Hippocampal formation (tissue), 2 donors: ENCODE data around the gene PMEL.
A peak's percentile ranks its signal among the peaks of the same experiment; 100 is the strongest.

Source experiments
- DNase-seq, 2 donors: peaks; one replicate each; lab custom pipeline; 2025; lab: John Stamatoyannopoulos, UW

Gene PMEL

DNA sequence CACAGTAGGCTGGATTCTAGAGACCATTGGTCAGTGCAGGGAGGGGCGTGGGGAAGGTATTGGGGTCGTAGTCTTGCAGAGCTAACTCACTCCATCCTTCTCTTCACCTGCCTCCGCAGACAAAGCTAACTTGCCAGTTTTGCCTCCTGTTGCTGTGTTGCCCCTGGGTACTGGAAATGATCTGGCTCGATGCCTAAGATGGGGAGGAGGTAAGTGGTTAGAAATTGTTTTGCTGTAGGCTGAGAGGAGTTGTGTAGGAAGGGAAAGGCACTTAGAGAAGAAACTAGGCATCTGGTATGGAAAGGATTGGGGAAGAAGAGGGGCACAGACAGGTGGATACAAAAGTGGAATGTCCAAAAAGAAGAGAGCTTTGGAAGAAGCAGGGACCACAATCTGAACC, 23.8 kb downstream of the PMEL start:
- DNase-seq: no peak

DNA sequence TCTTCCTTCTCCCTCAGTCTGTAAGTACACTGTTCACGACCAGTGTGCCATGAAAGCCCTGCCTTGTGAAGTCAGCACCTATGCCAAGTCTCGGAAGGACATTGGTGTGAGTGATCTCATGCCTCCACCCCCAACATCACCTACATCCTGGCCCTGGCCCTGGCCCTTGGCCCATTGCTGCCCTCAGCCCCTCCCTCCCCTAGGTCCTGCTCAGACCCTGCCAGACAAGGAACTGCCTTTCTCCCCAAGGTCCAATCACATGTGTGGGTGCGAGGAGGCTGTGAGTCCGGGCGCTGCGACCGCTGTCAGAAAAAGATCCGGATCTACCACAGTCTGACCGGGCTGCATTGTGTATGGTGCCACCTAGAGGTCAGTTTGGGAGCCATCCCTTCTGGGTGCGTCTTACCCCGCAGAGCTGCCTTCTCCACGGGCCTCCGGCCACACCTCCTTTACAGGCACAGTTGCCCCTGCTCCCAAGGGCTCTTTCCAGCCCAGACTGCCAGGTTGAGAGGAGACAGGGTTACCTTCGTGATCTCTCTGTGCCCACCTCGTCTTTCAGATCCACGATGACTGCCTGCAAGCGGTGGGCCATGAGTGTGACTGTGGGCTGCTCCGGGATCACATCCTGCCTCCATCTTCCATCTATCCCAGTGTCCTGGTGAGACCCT, 25.6 kb downstream of the PMEL start:
- DNase-seq: peak; percentile 78 to 81

GRCh38 chr12:55938826-55939501, 26.9 kb downstream of the PMEL start:
- DNase-seq: no peak

GRCh38 chr12:55937981-55938380, 27.9 kb downstream of the PMEL start:
- DNase-seq: no peak

- no peak for DNase-seq
Measured at GRCh38 chr12:55935738-55936151, 30.1 kb downstream of the PMEL start.

DNA sequence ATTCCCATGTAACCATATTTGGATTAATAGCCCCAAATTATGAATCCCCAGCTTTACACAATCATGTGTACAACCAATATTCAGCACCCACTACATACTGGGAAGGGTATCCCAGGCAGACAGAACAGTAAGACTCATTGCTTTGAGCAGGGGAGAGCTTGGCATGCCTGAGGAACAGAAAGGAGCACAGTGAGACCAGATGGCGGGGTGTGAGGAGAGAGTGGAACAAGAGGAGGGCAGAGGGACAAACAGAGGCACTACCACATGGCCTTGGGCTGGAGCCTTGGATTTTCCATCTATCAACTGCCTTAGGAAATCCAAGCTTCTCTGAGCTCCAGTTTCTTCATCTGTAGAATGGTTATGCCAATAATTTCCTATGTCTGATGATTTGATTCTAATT, 31.1 kb downstream of the PMEL start:
- no peak for DNase-seq

DNA sequence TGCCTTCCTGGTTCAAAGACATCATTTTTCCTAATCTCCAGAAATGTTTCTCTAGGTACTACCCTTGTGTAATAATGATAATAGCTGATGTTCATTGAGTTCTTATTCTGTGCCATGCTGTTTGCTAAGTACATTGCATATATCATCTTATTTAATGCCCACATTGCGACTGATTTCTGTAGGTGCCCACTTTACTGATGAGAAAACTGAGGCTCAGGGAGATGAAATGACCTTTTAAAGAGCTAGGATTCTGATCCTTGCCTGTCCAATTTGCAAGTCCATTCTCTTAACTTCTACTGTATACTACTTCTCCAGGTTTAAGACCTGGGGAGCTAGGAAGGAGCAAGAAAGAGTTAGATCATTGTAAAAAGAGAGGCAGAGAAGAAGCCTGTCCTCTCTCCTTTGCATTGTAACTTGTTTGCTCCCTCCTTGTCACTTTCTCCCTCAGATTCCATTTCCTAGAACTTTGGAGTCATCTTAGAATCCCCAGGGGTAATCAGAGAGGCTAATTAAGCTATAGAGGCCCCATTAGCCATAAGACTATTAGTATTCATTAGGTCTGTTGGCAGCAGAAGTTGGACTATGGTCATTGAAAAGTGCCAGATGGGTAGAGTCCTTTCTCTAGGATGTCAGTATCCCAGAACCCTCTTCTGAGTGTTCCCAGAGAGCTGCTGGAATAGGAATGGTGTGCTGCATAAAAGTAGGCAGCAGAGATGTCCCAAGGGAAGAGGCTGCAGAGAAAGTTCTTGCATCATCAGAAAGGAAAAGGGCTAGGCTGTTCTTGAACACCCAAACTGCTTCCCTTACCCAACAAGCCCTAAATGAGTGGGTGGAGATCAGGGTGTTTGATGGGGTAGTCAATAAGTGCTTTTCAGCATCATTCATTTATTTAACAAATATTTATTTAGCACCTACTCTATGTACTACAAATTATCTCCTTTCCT, 31.8 kb downstream of the PMEL start:
- no peak for DNase-seq

- DNase-seq: no peak
Measured at GRCh38 chr12:55933169-55933798, 32.6 kb downstream of the PMEL start.

- no peak for DNase-seq
Measured at GRCh38 chr12:55932551-55932910, 33.3 kb downstream of the PMEL start.

DNA sequence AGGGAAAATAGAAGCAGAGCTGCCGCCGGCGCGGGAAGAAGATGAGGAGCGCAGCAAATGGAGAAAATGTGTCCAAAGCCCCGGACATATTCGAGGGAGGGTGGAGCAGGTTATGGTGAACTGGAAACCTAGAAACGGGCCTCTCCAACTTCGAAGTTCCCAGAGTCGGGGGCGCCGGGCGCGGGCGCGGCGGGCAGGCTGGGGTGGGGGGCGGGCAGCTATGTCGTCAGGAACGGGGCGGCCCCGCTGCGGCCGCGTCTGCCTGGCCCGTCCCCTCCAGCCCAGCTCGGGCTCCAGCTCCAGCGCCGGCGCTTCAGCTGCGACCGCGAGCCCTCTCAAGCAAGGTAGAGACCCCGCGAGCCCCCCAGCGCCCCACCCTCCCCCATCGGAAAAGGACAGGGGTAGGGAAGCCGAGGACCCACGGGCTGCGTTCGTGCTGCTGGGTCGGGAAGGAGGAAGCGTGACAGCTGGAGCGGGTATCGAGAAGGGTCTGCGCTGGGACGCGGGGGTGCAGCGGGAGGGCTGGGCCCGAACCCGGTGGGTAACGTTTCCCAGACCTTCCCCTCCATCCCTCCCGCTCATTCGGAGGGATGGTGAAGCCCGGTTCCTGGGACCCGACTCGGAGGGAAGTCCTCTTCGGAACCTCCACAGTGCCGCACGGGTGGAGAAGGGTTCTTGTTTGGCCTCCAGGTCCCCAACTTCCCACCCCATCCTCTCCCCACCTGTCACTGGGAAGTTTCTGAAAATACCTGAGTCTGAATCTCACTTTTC, 33.9 kb downstream of the PMEL start:
- DNase-seq: peak in 1 of 2 donors; percentile 42

GRCh38 chr12:55931317-55931779, 34.5 kb downstream of the PMEL start:
- DNase-seq: no peak

GRCh38 chr12:55930771-55931316, 35.0 kb downstream of the PMEL start, which contains the start of gene DGKA:
TSS of gene DGKA (plus strand) at chr12:55931162. CDS start at chr12:55936504, 5,342 bp downstream.
- DNase-seq: peak in 1 of 2 donors; percentile 59

DNA sequence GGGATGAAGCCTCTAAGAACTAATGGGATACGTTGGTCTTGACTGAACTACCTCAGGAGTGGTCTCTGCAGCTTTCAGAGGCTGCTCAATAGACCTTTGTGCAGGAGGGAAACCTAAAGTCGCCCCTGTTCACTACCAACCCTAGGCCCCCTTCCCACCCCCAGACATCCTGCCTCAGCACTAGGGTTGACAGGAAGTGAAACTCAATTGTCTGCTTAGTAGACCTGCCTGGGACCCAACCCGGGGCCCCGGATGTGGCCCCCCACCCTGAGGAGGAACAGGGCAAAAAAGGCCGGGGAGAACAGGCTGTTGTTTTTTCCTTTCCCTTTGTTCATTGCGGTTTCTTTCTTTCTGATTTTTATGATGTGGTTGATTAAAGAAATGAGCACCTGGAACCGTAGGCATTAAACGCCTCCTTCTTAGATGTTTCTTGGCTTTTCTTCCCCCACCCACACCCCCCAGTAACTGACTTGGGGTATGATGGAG, 36.5 kb downstream of the PMEL start:
- no peak for DNase-seq

- peak; percentile 38 to 64 for DNase-seq
Measured at GRCh38 chr12:55927588-55928502, 38.0 kb downstream of the PMEL start, which contains the start of gene PYM1. TSS of gene PYM1 (minus strand) at chr12:55927894. CDS start at chr12:55927761, 133 bp downstream.

DNA sequence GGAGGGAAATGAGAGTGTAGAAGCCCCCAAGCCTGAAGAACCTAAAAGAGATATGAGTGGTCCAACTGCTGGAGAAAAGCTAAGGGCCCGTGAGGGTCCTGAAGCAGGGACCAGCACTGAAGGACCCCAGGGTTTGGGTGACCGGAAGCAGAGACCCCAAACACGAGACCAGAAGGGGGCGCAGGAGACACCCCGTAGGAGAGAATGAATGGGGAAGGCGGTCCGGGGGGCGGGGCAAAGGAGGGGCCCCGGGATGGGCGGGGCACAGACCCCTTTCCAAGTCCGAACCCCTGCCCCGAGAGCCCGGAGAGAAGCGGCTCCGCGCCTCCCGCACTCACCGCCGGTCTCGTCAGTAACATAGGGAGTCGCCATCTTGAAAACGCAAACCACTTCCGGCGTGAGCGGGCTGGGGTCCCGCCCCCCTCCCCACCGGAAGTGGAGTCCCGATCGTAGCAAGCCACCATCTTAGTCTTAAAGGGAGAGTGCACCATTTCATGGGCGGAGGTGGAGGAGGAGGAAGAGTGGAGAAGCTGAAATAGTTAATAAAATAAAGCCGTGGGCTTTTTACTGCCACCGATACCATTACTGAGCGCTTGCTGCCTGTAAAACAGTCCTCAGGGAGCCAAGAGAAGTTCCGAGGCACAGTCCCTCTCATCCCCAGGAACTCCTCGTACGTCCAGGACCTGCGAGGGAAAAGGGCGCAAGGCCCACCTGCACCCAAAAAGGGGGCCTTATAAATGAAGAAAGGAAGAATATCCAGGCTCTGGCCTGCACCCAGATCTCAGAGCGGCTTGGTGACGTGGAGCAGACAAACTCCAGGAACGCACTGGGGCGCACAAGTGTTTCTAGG, 38.9 kb downstream of the PMEL start:
- peak; percentile 86 to 89 for DNase-seq

- DNase-seq: no peak
Measured at GRCh38 chr12:55925870-55926737, 39.7 kb downstream of the PMEL start.

DNA sequence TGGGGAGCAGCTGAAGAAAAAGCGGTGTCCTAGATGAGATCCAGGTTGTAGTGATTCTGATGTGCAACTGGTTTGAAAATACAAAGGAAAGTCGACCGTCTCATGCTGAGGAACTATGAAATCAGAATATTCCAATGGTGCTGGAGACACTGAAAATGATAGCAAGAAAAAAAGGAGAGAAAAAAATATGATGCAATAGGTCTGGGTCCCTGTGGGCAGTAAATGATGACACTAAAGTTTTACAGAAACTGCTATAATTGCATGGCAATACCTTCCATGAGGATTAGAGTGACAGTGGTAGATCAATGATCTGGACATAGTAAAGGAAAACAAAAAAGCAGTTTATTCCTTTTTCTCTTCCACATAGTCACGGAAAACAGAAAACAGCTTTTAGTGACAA, 40.5 kb downstream of the PMEL start:
- no peak for DNase-seq
